ENCODE measurements around the gene WDR5. TPM values are rescaled to one million over a fixed set of nuclear protein-coding genes. Genes with fewer than 3 reads are reported as not detected.

The WDR5 gene
- total RNA-seq, 1 experiment from 2014 or later, result 84.9 TPM

GRCh38 chr9:134145262-134145661 is 9.4 kb downstream of the WDR5 start:
- Histone ChIP-seq H3K9me3 (replicated peaks) (no peaks in the 10 kb centered on the region), H3K36me3 (peaks cover 84% of the 10 kb centered on the region), H3K27ac (peak overlapping the region; percentile 14; the same call in 1 of the 2 replicates), H3K4me1 (peaks cover 17% of the 10 kb centered on the region), H3K27me3 (no peaks in the 10 kb centered on the region), H3K4me3 (no peak overlapping the region)
- no peak for DNase-seq

- Histone ChIP-seq H3K4me1 (peaks cover 17% of the 10 kb centered on the region), H3K36me3 (peaks cover 84% of the 10 kb centered on the region), H3K27me3 (no peaks in the 10 kb centered on the region), H3K9me3 (replicated peaks) (no peaks in the 10 kb centered on the region), H3K27ac (no peak overlapping the region), H3K4me3 (no peak overlapping the region)
- no peak for DNase-seq
Observed at GRCh38 chr9:134146774-134147493, 11.1 kb downstream of the WDR5 start.

GRCh38 chr9:134149380-134149779 is 13.5 kb downstream of the WDR5 start:
- Histone ChIP-seq H3K4me3 (no peak overlapping the region), H3K4me1 (peaks cover 11% of the 10 kb centered on the region), H3K36me3 (peaks cover 83% of the 10 kb centered on the region), H3K27ac (no peak overlapping the region), H3K9me3 (replicated peaks) (no peaks in the 10 kb centered on the region), H3K27me3 (no peaks in the 10 kb centered on the region)
- DNase-seq, result no peak

- no peaks in the 10 kb centered on the region; the same call in 1 of the 2 replicates for H3K4me1 ChIP-seq
- H3K36me3 ChIP-seq, result peaks cover 87% of the 10 kb centered on the region
- H3K4me3 ChIP-seq, result no peak overlapping the region
- no peaks in the 10 kb centered on the region for H3K27me3 ChIP-seq
- no peak overlapping the region for H3K27ac ChIP-seq
- no peak for DNase-seq
- H3K9me3 ChIP-seq (replicated peaks), result no peaks in the 10 kb centered on the region
Observed at GRCh38 chr9:134150557-134151214, 14.8 kb downstream of the WDR5 start.

GRCh38 chr9:134152022-134152448 is 16.2 kb downstream of the WDR5 start:
- Histone ChIP-seq H3K4me3 (no peak overlapping the region), H3K4me1 (no peaks in the 10 kb centered on the region), H3K9me3 (replicated peaks) (no peaks in the 10 kb centered on the region), H3K27me3 (no peaks in the 10 kb centered on the region), H3K36me3 (peaks cover 89% of the 10 kb centered on the region), H3K27ac (no peak overlapping the region)
- DNase-seq, result no peak

- no peaks in the 10 kb centered on the region for H3K4me1 ChIP-seq
- no peaks in the 10 kb centered on the region for H3K9me3 ChIP-seq (replicated peaks)
- no peak for DNase-seq
- no peak overlapping the region for H3K27ac ChIP-seq
- no peak overlapping the region for H3K4me3 ChIP-seq
- H3K36me3 ChIP-seq, result peaks cover 89% of the 10 kb centered on the region
- H3K27me3 ChIP-seq, result no peaks in the 10 kb centered on the region
Observed at GRCh38 chr9:134152488-134152887, 16.6 kb downstream of the WDR5 start.

GRCh38 chr9:134153450-134153849 is 17.6 kb downstream of the WDR5 start:
- Histone ChIP-seq H3K4me3 (no peak overlapping the region), H3K9me3 (replicated peaks) (no peaks in the 10 kb centered on the region), H3K27me3 (no peaks in the 10 kb centered on the region), H3K4me1 (no peaks in the 10 kb centered on the region), H3K36me3 (peaks cover 94% of the 10 kb centered on the region), H3K27ac (no peak overlapping the region)
- no peak for DNase-seq

GRCh38 chr9:134154262-134154701 is 18.4 kb downstream of the WDR5 start:
- H3K4me1 ChIP-seq, result no peaks in the 10 kb centered on the region
- no peak for DNase-seq
- no peaks in the 10 kb centered on the region for H3K27me3 ChIP-seq
- H3K9me3 ChIP-seq (replicated peaks), result no peaks in the 10 kb centered on the region
- no peak overlapping the region for H3K27ac ChIP-seq
- H3K4me3 ChIP-seq, result no peak overlapping the region
- peaks cover 93% of the 10 kb centered on the region for H3K36me3 ChIP-seq

- no peaks in the 10 kb centered on the region for H3K27me3 ChIP-seq
- H3K9me3 ChIP-seq (replicated peaks), result no peaks in the 10 kb centered on the region
- no peak for DNase-seq
- H3K27ac ChIP-seq, result no peak overlapping the region
- no peak overlapping the region for H3K4me3 ChIP-seq
- H3K36me3 ChIP-seq, result peaks cover 85% of the 10 kb centered on the region
- H3K4me1 ChIP-seq, result no peaks in the 10 kb centered on the region
Observed at GRCh38 chr9:134155812-134156377, 20.0 kb downstream of the WDR5 start.

- Histone ChIP-seq H3K4me1 (no peaks in the 10 kb centered on the region), H3K36me3 (peaks cover 76% of the 10 kb centered on the region), H3K9me3 (replicated peaks) (no peaks in the 10 kb centered on the region), H3K27me3 (no peaks in the 10 kb centered on the region), H3K4me3 (no peak overlapping the region), H3K27ac (no peak overlapping the region)
- no peak for DNase-seq
Observed at GRCh38 chr9:134156564-134157377, 20.9 kb downstream of the WDR5 start.

GRCh38 chr9:134157378-134157885 is 21.6 kb downstream of the WDR5 start:
- Histone ChIP-seq H3K36me3 (peaks cover 70% of the 10 kb centered on the region), H3K4me1 (no peaks in the 10 kb centered on the region), H3K27me3 (no peaks in the 10 kb centered on the region), H3K4me3 (no peak overlapping the region), H3K27ac (no peak overlapping the region), H3K9me3 (replicated peaks) (no peaks in the 10 kb centered on the region)
- DNase-seq, result no peak

- DNase-seq, result no peak
- H3K4me1 ChIP-seq, result no peaks in the 10 kb centered on the region
- H3K4me3 ChIP-seq, result no peak overlapping the region
- peaks cover 62% of the 10 kb centered on the region for H3K36me3 ChIP-seq
- no peak overlapping the region for H3K27ac ChIP-seq
- H3K27me3 ChIP-seq, result no peaks in the 10 kb centered on the region
- H3K9me3 ChIP-seq (replicated peaks), result no peaks in the 10 kb centered on the region
Observed at GRCh38 chr9:134158242-134158641, 22.4 kb downstream of the WDR5 start.

GRCh38 chr9:134158753-134159392 is 23.0 kb downstream of the WDR5 start:
- Histone ChIP-seq H3K27ac (no peak overlapping the region), H3K4me3 (no peak overlapping the region), H3K36me3 (peaks cover 58% of the 10 kb centered on the region), H3K27me3 (no peaks in the 10 kb centered on the region), H3K4me1 (no peaks in the 10 kb centered on the region), H3K9me3 (replicated peaks) (no peaks in the 10 kb centered on the region)
- DNase-seq, result no peak

GRCh38 chr9:134159566-134160245 is 23.8 kb downstream of the WDR5 start:
- Histone ChIP-seq H3K27ac (no peak overlapping the region), H3K4me3 (no peak overlapping the region), H3K9me3 (replicated peaks) (no peaks in the 10 kb centered on the region), H3K4me1 (no peaks in the 10 kb centered on the region), H3K27me3 (no peaks in the 10 kb centered on the region), H3K36me3 (peaks cover 51% of the 10 kb centered on the region)
- DNase-seq, result no peak

Measured in SJCRH30 (cell line).